Effector CD4-positive, alpha-beta T cell (primary cell): Measurements from ENCODE around the gene GNAI2.

Experiments used
- DNase-seq: peaks from one replicate; pipeline ENCODE4 v3.0.0-alpha.2; 2020
- total RNA-seq: gene quantifications from one replicate; lab custom pipeline; 2026; lab: John Stamatoyannopoulos, UW

The GNAI2 gene
- 302 reads per million, percentile 95 among the genes with 10 or more reads in this experiment for total RNA-seq

DNA sequence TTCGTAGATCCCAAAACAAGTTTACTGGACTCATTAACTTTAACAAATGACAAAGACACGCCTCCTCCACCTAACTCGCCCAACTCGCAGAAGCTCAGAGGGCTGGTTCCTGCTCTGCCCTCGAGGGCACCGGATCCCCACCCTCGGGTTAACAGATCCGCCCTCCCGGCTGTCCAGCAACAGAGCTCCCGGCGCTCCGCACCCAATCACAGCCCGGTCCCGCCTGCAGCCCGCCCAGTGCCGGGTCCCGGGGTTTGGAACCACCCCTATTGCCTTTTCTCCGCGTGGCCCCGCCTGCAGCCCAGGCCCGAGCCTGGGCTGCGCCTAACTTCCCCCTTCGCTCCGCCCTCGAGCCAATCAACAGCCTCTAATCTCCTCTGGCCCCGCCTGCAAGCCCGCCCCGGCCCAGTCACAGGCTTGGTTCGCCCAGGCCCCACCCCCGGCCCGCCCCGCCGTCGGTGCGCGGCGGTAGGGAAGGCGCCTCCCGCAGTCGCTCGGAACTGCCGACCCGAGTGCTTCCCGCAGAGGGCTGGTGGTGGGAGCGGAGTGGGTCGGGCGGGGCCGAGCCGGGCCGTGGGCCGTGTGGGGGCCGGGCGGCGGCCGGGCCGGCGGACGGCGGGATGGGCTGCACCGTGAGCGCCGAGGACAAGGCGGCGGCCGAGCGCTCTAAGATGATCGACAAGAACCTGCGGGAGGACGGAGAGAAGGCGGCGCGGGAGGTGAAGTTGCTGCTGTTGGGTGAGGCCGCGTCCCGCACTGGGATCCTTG is at the start of gene GNAI2:
TSS of gene GNAI2 (plus strand) at position 489 of the 768 bp plus-strand sequence. CDS start at position 621, 132 bp downstream.
- DNase-seq, result peak; percentile 97

- DNase-seq, result no peak
Observed at GRCh38 chr3:50187750-50188149, 48.3 kb upstream of the GNAI2 start.

- no peak for DNase-seq
Observed at GRCh38 chr3:50189274-50189673, 46.7 kb upstream of the GNAI2 start.

DNA sequence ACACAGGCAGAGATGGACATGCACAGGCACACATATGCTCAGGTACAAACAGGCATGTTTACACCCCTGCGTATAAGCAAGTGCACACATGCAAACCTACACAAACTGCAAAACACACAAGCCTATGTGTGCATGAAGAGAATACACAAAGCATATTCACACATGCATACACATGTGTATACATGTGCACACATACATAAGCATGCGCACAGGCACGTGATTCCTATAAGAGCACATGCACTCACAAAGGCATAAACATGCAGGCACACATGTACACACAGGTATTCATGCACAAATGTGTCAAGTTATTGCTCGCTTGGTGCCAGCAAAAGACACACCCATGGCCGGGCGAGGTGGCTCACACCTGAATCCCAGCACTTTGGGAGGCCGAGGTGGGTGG is 46.0 kb upstream of the GNAI2 start:
- no peak for DNase-seq

DNA sequence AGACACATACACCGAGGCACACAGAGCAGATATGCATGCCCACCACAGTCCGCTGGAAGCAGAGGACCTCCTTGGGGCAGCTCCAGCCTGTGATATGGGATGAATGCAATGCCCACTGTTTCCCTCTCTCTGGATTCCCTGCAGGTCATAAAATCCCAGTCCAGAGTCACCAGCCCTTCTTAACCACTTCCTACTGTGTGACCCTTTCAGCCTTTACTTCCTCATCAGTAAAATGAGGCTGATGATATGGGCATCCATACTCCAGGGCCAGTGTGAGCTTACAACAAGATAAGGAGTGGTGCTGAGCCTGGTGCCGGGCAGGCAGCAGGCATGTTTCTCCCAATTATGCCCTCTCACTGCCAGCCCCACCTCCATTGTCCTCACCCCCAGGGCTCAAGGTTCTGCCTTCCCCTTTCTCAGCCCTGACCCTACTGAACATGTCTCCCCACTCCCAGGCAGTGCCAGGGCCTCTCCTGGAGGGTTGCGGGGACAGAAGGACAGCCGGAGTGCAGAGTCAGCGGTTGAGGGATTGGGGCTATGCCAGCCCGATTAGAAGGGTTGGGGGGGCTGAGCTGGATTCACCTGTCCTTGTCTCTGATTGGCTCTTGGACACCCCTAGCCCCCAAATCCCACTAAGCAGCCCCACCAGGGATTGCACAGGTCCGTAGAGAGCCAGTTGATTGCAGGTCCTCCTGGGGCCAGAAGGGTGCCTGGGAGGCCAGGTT is 44.9 kb upstream of the GNAI2 start, which contains the start of gene GNAT1:
TSS of gene GNAT1 (plus strand) at position 675 of the 725 bp plus-strand sequence. CDS start 116 bp downstream, outside the sequence.
- no peak for DNase-seq

DNA sequence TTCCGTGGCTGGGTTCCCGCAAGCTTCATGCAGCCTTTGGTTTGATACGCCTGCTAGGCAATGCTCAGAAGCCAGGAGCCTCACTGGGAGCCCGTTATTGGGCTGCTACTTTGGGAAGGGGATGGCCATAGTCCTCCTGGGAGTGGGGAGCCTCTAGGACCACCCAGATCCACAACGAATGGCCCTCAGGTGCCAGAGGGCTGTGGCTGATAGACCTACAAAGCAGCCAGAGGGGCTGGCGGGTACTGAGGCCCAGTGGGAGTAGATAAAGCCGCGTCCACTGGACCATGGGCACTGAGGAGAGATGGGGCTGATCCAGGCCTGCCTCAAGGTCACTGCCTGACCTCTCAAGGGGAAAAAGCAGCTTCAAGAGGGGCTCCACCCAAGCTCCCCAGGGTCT is 43.9 kb upstream of the GNAI2 start:
- DNase-seq, result no peak

GRCh38 chr3:50192689-50193141 is 43.3 kb upstream of the GNAI2 start:
- DNase-seq, result peak; percentile 78

DNA sequence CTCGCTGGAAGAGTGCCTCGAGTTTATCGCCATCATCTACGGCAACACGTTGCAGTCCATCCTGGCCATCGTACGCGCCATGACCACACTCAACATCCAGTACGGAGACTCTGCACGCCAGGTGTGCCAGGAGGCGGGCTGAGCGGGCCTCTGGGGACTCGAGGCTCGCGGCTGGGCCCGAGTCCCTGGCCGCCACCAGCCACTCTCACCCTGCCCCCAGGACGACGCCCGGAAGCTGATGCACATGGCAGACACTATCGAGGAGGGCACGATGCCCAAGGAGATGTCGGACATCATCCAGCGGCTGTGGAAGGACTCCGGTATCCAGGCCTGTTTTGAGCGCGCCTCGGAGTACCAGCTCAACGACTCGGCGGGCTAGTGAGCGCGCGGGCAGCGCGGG is 42.7 kb upstream of the GNAI2 start:
- DNase-seq, result no peak

- no peak for DNase-seq
Observed at GRCh38 chr3:50193746-50194127, 42.3 kb upstream of the GNAI2 start.

- peak; percentile 80 for DNase-seq
Observed at GRCh38 chr3:50194128-50194902, 41.7 kb upstream of the GNAI2 start.

- no peak for DNase-seq
Observed at GRCh38 chr3:50194903-50195500, 41.0 kb upstream of the GNAI2 start.

DNA sequence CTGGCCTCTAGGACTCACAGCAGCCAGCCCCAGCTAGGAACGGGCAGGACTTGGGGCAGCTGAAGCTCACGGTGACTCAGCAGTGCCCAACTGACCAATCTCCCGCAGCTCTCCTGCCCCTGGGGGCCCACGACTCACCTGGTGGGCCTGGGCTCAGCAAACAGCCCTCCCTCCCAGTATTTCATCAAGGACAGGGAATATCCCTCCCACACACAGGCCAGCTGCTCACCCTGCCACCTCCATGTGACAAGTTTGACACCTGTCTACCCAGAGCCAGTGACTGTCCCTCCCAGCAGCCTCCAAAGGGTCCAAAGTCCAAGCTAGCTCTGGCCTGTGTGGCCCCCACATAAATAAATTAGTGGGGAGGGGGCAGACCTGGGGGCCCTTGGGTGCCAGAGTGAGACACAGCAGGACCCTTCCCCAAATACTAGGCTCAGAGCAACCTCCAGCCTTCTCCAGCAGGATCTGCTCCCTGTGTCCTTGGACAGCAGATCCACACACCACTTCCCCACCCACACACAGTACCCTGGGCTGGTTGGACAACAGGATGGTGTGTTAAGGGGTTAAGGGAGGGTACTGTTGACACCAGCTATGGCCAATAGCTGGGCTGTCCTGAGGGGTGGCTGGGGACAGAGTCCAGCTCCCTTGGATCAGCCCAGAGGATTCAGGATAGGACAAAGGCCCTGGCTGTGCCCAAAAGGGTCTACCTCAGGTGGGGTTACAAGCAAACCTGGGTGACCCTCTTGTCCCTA is 40.3 kb upstream of the GNAI2 start:
- DNase-seq, result no peak

GRCh38 chr3:50196253-50196801 is 39.7 kb upstream of the GNAI2 start:
- DNase-seq, result no peak

DNA sequence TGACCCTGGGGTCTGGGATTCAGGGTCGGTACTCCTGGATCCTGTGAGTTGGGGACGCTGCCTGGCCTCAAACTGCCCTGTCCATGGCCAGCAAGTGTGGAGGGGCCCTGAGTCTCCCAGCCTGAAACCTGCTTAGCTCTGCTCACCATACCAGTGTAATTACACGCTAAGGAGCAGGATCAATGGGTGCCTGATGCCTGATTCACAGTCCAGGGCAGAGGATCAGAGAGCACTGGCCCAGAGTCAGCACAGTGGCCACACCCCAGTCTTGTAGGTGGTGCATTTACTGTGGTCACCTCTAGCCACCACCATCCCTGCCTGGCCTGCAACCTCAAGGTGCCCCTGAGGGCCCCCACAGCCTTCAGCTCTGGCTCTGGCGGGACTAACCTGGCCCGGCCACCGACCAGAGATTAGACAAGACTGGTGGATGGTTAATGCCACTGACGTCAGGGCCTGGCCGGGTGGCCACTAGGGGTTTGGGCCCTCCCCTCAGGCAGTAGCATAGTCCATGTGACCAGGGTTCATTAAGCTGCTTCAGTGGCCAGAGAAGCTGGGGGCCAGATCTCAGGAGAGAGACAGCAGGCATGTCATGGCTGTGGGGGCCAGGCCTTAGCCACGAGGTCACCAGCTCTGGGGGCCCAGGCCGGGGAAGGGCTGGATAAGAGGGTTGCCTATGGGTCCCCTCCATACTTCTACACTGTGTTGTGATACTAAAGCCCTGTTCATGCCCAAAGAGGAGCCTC is 34.3 kb upstream of the GNAI2 start:
- DNase-seq, result no peak

- no peak for DNase-seq
Observed at GRCh38 chr3:50202353-50203112, 33.5 kb upstream of the GNAI2 start.

DNA sequence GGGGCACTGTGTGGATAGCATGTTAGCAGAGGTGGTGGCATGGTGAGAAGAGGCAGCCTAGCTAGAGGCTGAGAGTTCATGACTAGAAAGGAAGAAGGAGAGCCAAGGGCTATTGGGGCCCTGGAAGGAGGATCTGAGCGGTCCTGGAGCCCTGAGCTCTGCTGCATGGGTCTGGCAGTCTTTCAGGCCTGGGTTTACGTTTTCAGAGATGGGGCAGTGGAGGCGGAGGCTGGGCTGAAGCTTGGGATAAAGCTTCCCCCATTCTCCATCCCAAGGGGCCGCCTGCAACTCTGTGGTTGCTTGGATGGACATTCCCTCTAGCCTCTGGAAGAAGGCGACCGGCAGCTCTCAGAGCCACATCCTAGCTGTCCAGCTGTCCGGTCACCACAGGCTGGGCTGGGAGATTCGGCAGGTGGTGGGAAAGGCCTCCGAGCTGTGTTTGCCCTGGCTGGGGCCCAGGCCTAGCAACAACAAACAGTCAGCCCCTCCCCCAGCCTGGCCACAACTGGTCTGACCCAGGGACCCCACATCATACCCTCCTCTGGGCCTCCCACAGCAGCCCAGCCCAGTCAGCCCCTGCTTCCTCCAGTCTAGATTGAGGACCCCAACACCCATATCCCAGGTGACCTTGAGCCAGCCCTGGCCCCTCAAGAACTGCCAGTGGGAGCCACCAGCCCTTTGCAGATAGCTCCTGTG is 32.7 kb upstream of the GNAI2 start:
- no peak for DNase-seq

DNA sequence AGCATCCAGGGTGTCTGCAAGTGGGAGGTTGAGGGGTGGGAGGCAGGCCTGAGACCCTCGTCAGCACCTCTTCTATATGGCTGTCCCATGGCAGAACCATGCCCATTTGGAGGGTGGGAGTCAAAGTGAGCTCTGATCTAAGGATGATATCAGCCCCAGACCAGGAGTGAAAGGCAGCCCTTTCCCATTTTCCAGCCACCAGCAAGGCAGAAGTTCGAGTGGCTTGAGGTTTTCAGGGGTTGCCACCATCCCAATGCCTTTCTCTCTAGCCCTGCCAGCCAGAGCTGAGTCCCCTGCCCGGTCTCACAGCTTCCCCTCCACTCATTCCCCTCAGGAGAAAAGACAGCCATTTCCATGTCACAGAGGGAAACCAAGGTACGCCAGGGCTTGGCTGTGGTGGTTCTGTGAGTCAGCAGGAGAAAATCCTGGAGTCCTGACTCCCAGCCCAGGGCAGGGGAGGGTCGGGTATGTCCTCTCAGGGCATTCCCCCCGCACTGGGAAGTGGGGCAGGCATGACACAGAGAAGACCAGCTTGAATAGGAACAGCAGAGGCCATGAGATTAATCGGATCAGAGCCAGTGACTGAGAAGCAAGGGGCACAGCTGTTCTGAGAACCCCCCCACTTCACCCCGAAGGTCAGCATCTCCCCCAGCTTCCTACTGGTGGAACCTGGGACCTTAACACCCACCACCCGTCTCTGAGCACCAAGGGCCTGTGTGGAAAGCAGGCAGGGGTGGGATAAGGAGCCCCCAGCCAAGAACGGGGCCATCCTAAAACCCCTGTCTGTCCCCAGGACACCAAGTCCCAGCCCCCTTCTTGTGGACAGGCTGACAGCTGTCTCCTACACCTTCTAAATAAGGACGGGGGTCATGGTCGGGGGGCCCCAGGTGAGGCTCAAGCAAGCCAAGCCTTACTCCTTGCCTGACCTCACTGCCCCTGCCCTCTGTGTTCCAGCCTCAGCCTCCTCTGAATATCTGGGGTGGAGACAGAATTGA is 31.9 kb upstream of the GNAI2 start:
- DNase-seq, result no peak

DNA sequence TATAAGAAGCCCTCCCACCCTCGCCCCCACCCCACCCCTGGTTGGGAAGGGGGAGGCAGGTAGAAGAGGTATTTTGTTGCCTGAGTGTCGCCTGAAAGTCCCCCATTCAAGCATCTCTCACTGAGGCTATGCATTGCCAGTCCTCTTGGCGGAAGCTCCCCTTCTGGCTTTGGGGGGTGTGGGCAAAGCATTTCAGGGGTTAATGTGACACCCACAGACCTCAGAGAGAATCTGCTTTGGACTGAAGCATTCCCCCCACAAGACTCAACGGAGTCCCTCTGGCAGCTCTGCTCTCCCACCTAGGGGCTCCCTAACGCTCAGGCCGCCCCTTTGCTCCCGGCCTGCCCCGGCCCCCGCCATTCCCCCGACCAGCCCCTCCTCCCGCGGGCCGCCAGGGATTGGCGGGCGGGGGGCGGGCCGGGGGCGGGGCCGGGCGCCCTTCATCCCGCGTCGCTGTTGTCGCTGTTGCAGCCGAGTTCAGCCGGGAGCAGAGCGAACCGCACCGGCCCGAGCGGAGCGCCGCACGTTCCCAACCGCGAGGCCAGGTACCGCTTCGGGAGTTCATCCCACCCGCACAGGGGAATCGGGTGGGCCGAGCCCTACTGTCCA is 31.1 kb upstream of the GNAI2 start, which contains the start of gene SLC38A3:
TSS of gene SLC38A3 (plus strand) at position 468 of the 609 bp plus-strand sequence. CDS start 8,929 bp downstream, outside the sequence.
- DNase-seq, result no peak
